ENCODE data around the gene SUB1.

Gene SUB1

GRCh38 chr5:32584646-32585045 lies 711 bp upstream of the SUB1 start:
- Histone ChIP-seq H3K4me1 (ENCODE audit: control insufficient read depth, insufficient read depth, low read length) (peaks cover 13% of the 10 kb centered on the region), H3K9me3 (ENCODE audit: control insufficient read depth, insufficient read depth, low read depth, low read length) (no peaks in the 10 kb centered on the region), H3K27ac (ENCODE audit: extremely low read depth, low read depth, low read length) (no peak overlapping the region), H3K4me3 (ENCODE audit: low read depth, low read length) (no peak overlapping the region), H3K36me3 (ENCODE audit: control insufficient read depth in 2 of 2, insufficient read depth in 1 of 2, low read length in 2 of 2) (peaks cover 13 to 17% of the 10 kb centered on the region in 2 experiments)
- POLR2A ChIA-PET = interaction anchor here (0.9 to 1.2 kb wide), 4 partner anchors 53 to 113 kb away, joined by 3 to 4 read pairs (median 4); no protein-coding TSS in a partner anchor
- no peak for TF ChIP-seq ZNF791 (tag by site-specific recombination; IDR thresholded peaks at IDR 0.05)
- TF ChIP-seq ZNF560 (tag by site-specific recombination; IDR thresholded peaks at IDR 0.05; ENCODE audit: borderline replicate concordance) = no peak
- TF ChIP-seq TRIM28 (IDR thresholded peaks at IDR 0.05; ENCODE audit: borderline replicate concordance, low read length) = no peak
- no peak for TF ChIP-seq ZSCAN5A (tag by site-specific recombination; IDR thresholded peaks at IDR 0.05)
- CTCF ChIA-PET = interaction anchor here (0.5 to 2.5 kb wide), 5 partner anchors 9 to 156 kb away, joined by 3 to 19 read pairs (median 3); no protein-coding TSS in a partner anchor

GRCh38 chr5:32585122-32585445 lies 273 bp upstream of the SUB1 start:
- ChIA-PET POLR2A (interaction anchor here (0.9 to 1.2 kb wide), 4 partner anchors 54 to 113 kb away, joined by 3 to 4 read pairs (median 4); no protein-coding TSS in a partner anchor), CTCF (interaction anchor here (0.5 to 2.5 kb wide), 7 partner anchors 9 to 419 kb away, joined by 3 to 19 read pairs (median 3); no protein-coding TSS in a partner anchor)
- Histone ChIP-seq H3K4me1 (ENCODE audit: control insufficient read depth, insufficient read depth, low read length) (peaks cover 13% of the 10 kb centered on the region), H3K9me3 (ENCODE audit: control insufficient read depth, insufficient read depth, low read depth, low read length) (no peaks in the 10 kb centered on the region), H3K36me3 (ENCODE audit: control insufficient read depth in 2 of 2, insufficient read depth in 1 of 2, low read length in 2 of 2) (peaks cover 13 to 20% of the 10 kb centered on the region in 2 experiments), H3K4me3 (ENCODE audit: low read depth, low read length) (peak overlapping the region; percentile 96; the same call in 1 of the 2 replicates), H3K27ac (ENCODE audit: extremely low read depth, low read depth, low read length) (no peak overlapping the region; the same call in 1 of the 2 replicates)
- TF ChIP-seq ZNF24 (tag by site-specific recombination; IDR thresholded peaks at IDR 0.05) (0 out of 2 replicates have a peak, but pooled peaks have one; percentile 24), ZNF335 (tag by site-specific recombination; conservative IDR thresholded peaks at IDR 0.05) (peak; percentile 40), ZNF654 (tag by site-specific recombination; IDR thresholded peaks at IDR 0.05; ENCODE audit: low read depth) (no peak), ZNF311 (tag by site-specific recombination; IDR thresholded peaks at IDR 0.05; ENCODE audit: borderline replicate concordance) (no peak), PRDM6 (tag by site-specific recombination; IDR thresholded peaks at IDR 0.05) (no peak), SETDB1 (IDR thresholded peaks at IDR 0.05; ENCODE audit: insufficient read length, low read length) (peak; percentile 33)
- TF ChIP-seq, protein P1, sequence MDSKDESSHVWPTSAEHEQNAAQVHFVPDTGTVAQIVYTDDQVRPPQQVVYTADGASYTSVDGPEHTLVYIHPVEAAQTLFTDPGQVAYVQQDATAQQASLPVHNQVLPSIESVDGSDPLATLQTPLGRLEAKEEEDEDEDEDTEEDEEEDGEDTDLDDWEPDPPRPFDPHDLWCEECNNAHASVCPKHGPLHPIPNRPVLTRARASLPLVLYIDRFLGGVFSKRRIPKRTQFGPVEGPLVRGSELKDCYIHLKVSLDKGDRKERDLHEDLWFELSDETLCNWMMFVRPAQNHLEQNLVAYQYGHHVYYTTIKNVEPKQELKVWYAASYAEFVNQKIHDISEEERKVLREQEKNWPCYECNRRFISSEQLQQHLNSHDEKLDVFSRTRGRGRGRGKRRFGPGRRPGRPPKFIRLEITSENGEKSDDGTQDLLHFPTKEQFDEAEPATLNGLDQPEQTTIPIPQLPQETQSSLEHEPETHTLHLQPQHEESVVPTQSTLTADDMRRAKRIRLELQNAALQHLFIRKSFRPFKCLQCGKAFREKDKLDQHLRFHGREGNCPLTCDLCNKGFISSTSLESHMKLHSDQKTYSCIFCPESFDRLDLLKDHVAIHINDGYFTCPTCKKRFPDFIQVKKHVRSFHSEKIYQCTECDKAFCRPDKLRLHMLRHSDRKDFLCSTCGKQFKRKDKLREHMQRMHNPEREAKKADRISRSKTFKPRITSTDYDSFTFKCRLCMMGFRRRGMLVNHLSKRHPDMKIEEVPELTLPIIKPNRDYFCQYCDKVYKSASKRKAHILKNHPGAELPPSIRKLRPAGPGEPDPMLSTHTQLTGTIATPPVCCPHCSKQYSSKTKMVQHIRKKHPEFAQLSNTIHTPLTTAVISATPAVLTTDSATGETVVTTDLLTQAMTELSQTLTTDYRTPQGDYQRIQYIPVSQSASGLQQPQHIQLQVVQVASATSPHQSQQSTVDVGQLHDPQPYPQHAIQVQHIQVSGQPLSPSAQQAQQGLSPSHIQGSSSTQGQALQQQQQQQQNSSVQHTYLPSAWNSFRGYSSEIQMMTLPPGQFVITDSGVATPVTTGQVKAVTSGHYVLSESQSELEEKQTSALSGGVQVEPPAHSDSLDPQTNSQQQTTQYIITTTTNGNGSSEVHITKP (tag by site-specific recombination; IDR thresholded peaks at IDR 0.05) = peak; percentile 83
- TF ChIP-seq, protein P2, sequence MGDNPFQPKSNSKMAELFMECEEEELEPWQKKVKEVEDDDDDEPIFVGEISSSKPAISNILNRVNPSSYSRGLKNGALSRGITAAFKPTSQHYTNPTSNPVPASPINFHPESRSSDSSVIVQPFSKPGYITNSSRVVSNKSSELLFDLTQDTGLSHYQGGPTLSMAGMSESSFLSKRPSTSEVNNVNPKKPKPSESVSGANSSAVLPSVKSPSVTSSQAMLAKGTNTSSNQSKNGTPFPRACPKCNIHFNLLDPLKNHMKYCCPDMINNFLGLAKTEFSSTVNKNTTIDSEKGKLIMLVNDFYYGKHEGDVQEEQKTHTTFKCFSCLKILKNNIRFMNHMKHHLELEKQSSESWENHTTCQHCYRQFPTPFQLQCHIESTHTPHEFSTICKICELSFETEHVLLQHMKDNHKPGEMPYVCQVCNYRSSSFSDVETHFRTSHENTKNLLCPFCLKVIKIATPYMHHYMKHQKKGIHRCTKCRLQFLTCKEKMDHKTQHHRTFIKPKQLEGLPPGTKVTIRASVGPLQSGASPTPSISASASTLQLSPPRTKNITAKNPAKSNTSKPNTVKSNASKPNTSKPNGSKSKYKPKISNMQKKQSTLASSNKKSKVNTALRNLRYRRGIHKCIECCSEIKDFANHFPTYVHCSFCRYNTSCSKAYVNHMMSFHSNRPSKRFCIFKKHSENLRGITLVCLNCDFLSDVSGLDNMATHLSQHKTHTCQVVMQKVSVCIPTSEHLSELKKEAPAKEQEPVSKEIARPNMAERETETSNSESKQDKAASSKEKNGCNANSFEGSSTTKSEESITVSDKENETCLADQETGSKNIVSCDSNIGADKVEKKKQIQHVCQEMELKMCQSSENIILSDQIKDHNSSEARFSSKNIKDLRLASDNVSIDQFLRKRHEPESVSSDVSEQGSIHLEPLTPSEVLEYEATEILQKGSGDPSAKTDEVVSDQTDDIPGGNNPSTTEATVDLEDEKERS (tag by site-specific recombination; IDR thresholded peaks at IDR 0.05) = peak; percentile 48; the same call in 1 of the 2 replicates
